ENCODE measurements around the gene GNPTG. TPM values are rescaled to one million over a fixed set of nuclear protein-coding genes. Genes with fewer than 3 reads are reported as not detected.

The GNPTG gene
- total RNA-seq, 4 donors from 2014 or later, result 20.6 to 37.5 (median 30.2) TPM

DNA sequence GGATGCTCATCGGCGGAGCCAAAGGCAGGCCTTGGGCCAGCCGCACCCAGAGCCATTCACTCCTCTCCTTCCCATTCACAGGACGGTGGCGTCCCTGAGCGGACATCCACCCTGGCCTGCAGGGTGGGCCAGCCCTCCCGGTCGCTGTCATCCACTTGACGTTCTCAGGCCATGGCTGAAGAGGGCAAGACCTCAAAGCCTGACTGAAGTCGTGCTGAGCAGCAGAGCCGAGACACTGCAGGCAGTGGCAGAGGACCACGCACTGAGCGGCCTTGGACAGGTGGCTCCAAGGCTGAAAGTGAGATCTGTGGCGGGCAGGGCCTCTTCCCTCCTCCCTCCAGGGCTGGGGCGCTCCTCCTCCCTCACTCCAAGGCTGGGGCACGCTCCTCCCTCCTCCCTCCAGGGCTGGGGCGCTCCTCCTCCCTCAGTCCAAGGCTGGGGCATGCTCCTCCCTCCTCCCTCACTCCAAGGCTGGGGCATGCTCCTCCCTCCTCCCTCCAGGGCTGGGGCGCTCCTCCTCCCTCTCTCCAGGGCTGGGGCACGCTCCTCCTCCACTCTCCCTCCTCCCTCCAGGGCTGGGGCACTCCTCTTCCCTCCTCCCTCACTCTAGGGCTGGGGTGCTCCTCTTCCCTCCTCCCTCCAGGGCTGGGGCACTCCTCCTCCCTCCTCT is 24.1 kb downstream of the GNPTG start:
- DNase-seq, result no peak
- Histone ChIP-seq H3K36me3 (no peaks in the 10 kb centered on the region), H3K27me3 (no peaks in the 10 kb centered on the region), H3K4me3 (no peak overlapping the region), H3K9me3 (no peaks in the 10 kb centered on the region), H3K27ac (peak overlapping the region in 1 of 4 donors; percentile 9), H3K4me1 (peaks cover 10 to 20% of the 10 kb centered on the region in 2 donors)
- TF ChIP-seq, protein P1, sequence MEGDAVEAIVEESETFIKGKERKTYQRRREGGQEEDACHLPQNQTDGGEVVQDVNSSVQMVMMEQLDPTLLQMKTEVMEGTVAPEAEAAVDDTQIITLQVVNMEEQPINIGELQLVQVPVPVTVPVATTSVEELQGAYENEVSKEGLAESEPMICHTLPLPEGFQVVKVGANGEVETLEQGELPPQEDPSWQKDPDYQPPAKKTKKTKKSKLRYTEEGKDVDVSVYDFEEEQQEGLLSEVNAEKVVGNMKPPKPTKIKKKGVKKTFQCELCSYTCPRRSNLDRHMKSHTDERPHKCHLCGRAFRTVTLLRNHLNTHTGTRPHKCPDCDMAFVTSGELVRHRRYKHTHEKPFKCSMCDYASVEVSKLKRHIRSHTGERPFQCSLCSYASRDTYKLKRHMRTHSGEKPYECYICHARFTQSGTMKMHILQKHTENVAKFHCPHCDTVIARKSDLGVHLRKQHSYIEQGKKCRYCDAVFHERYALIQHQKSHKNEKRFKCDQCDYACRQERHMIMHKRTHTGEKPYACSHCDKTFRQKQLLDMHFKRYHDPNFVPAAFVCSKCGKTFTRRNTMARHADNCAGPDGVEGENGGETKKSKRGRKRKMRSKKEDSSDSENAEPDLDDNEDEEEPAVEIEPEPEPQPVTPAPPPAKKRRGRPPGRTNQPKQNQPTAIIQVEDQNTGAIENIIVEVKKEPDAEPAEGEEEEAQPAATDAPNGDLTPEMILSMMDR (IDR thresholded peaks at IDR 0.05 in 4 of 5, conservative IDR thresholded peaks at IDR 0.05 in 1 of 5), result no peak
- in situ Hi-C loops (cut with MboI; ENCODE audit: low sequenced_read_pairs in 4 of 4) (no loop called here), intact Hi-C loops (cut with DNase I; ENCODE audit: low total_unique reads) (loop anchor here (1.0 kb wide), 1 partner anchor 33 kb away; no protein-coding TSS in a partner anchor)
- ATAC-seq, result no peak

DNA sequence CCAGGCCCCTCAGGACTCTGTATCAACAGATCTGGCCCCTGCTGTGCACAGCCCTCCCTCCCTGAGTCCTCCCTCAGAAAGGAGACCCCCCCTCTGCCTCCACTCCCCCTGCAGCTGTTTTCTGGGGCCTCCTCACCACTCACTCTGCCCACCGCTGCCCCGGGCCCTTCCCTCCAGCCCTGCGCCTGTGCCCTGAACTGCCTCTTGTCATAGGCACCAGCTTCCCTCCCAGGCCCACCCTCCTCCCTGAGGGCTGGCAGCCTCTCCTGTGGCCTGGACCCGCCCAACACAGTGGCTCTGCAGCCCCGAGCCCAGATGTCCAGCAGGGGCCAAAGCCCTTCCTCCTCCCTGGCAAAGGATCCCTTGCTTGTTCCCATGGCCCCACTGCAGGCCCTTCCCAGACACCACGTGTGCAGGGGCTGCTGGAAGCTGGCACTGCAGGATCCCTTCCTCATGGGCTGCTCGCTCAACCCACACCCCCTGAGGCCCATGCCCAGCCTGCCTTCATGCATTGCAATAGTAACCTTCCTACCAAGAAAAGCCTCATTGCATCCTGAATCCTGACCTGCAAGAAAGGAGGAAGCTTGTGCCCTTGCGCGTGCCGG is 25.8 kb downstream of the GNPTG start:
- Histone ChIP-seq H3K27me3 (no peaks in the 10 kb centered on the region), H3K36me3 (peaks cover 0 to 4% of the 10 kb centered on the region in 2 donors), H3K4me3 (peak overlapping the region; percentile 64 to 77 (median 70)), H3K9me3 (no peaks in the 10 kb centered on the region), H3K27ac (peak overlapping the region; percentile 95 to 98 (median 98)), H3K4me1 (peaks cover 10 to 20% of the 10 kb centered on the region in 2 donors)
- in situ Hi-C loops (cut with MboI; ENCODE audit: low sequenced_read_pairs in 4 of 4), result no loop called here
- intact Hi-C loops (cut with DNase I; ENCODE audit: low total_unique reads), result loop anchor here (2.0 kb wide), 2 partner anchors 31 to 43 kb away; partner anchors contain the start of gene UQCC4
- ATAC-seq (no peak), DNase-seq (no peak)
- TF ChIP-seq, protein P1 (IDR thresholded peaks at IDR 0.05 in 4 of 5, conservative IDR thresholded peaks at IDR 0.05 in 1 of 5), result no peak
- no peak for TF ChIP-seq POLR2A (IDR thresholded peaks at IDR 0.05)

DNA sequence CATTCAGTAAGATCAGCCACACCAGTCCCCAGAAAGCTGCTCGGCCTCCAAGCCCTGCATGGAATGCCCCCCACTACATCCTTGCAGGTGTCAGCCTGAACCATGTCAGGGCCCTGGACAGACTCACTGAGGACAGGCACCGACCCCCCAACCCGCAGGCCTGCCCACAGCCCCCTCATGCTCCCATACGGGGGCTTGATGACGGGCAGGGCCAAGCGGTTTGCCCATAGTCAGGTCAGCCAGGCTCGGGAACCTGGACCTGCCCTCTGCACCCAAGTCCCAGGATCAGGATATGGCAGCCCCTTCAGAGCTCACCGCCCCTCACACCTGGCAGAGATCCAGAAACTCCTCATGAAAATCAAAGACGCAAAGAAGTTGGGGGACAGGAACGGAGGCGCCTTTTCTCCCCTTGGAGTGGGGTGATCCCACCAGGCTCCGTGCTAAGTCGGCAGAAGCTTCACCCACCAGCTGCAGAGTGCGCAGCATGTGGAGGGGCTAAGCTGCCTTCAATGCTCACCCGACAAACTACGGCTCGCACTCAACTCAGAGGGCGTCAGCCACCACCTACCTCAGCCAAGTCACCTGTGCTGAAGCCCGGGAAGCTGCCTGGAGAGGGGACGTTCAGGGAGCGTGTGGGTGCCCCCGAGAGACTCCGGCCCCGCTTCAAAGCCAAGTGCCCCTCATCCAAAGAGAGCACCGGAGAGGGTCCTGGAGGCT is 26.5 kb downstream of the GNPTG start:
- DNase-seq (no peak), ATAC-seq (peak; percentile 6 to 23)
- Histone ChIP-seq H3K4me1 (peaks cover 10 to 20% of the 10 kb centered on the region in 2 donors), H3K9me3 (no peaks in the 10 kb centered on the region), H3K4me3 (peak overlapping the region; percentile 64 to 77 (median 70)), H3K27ac (peak overlapping the region; percentile 95 to 98 (median 98)), H3K36me3 (peaks cover 0 to 4% of the 10 kb centered on the region in 2 donors), H3K27me3 (no peaks in the 10 kb centered on the region)
- TF ChIP-seq, protein P1 (IDR thresholded peaks at IDR 0.05 in 4 of 5, conservative IDR thresholded peaks at IDR 0.05 in 1 of 5), result no peak
- intact Hi-C loops (cut with DNase I; ENCODE audit: low total_unique reads), result loop anchor here (2.0 kb wide), 2 partner anchors 31 to 43 kb away; partner anchors contain the start of gene UQCC4
- in situ Hi-C loops (cut with MboI; ENCODE audit: low sequenced_read_pairs in 4 of 4), result no loop called here

DNA sequence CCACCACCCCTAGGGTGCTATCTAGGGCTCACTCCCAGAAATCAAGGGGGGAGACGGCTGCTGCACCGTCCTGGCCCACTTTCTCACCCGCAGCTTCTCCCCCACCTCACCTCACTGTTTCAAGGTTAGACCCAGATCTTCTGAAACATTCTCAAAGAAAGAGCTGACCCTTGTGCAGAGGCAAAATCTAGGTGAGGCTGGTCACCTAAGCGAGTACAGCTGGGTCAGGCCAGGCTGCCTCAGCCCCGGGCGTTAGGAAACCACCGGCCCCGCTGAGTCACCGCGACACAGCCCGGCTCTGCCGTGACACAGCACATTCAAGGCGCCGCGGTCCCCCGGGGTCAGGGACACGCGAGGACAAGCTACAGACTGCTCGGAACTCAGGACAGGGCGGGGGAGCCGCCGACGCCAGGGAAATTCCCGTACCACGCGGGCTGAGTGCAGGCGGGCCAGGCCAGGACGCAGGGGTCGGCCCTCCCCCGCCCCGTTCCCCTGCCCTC is 27.1 kb downstream of the GNPTG start:
- Histone ChIP-seq H3K4me3 (peak overlapping the region; percentile 64 to 77 (median 70)), H3K27ac (peak overlapping the region; percentile 95 to 98 (median 98)), H3K4me1 (peaks cover 10 to 20% of the 10 kb centered on the region in 2 donors), H3K27me3 (no peaks in the 10 kb centered on the region), H3K36me3 (peaks cover 0 to 4% of the 10 kb centered on the region in 2 donors), H3K9me3 (no peaks in the 10 kb centered on the region)
- peak; percentile 87 to 96 for DNase-seq
- no peak for TF ChIP-seq POLR2A (IDR thresholded peaks at IDR 0.05)
- TF ChIP-seq, protein P1 (IDR thresholded peaks at IDR 0.05 in 4 of 5, conservative IDR thresholded peaks at IDR 0.05 in 1 of 5), result no peak
- peak; percentile 83 for ATAC-seq
- intact Hi-C loops (cut with DNase I; ENCODE audit: low total_unique reads) (loop anchor here (1.0 to 2.0 kb wide), 4 partner anchors 16 to 82 kb away; partner anchors contain the start of gene UQCC4), in situ Hi-C loops (cut with MboI; ENCODE audit: low sequenced_read_pairs in 4 of 4) (no loop called here)

Data from gastrocnemius medialis (tissue), 4 donors.